ENCODE data around the gene METTL2B. TPM values are rescaled to one million over a fixed set of nuclear protein-coding genes. Genes with fewer than 3 reads are reported as not detected.
A peak's percentile ranks its signal among the peaks of the same experiment; 100 is the strongest.
"Not testable (repeated sequence)": the region's sequence is repeated elsewhere in the genome, so short reads cannot be mapped to it uniquely, and the experiment has no call there.

METTL2B gene
- total RNA-seq, 1 donor from 2014 or later, result 47.5 TPM

DNA sequence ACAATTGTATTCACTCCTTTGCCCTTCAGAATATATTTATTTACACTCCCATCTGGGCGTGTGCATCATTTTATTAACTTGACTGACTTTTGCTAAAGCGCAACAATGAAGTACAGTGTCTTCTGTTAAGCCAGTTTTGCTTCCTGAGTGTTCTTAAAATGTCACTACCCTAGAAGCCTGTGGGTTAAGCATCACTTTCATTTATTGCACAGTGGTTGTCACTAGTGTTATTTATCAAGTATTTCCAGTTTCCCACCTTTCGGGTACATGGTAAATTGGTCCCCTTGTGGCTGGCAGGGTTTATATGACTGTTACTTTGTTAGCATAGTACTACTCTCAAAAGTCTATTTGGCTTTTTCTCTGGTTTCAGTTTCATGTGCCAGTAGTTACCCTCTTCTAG lies 17.6 kb upstream of the METTL2B start:
- H3K4me3 ChIP-seq (ENCODE audit: low read depth, low read length), result no peak overlapping the region
- no peak for DNase-seq (ENCODE audit: low read depth)
- no peaks in the 10 kb centered on the region for H3K27me3 ChIP-seq (ENCODE audit: control insufficient read depth, insufficient read depth, low read length)
- no peak for TF ChIP-seq CTCF (IDR thresholded peaks at IDR 0.05; ENCODE audit: insufficient read depth, low read length, poor library complexity, severe bottlenecking)
- H3K36me3 ChIP-seq (ENCODE audit: control insufficient read depth, insufficient read depth, low read length), result no peaks in the 10 kb centered on the region

- no peak overlapping the region for H3K4me3 ChIP-seq (ENCODE audit: low read depth, low read length)
- H3K27me3 ChIP-seq (ENCODE audit: control insufficient read depth, insufficient read depth, low read length), result no peaks in the 10 kb centered on the region
- peak; percentile 74 for TF ChIP-seq CTCF (IDR thresholded peaks at IDR 0.05; ENCODE audit: insufficient read depth, low read length, poor library complexity, severe bottlenecking)
- no peak for DNase-seq (ENCODE audit: low read depth)
- no peaks in the 10 kb centered on the region for H3K36me3 ChIP-seq (ENCODE audit: control insufficient read depth, insufficient read depth, low read length)
Observed at GRCh38 chr7:128459394-128459878, 17.1 kb upstream of the METTL2B start.

- Histone ChIP-seq H3K27me3 (ENCODE audit: control insufficient read depth, insufficient read depth, low read length) (no peaks in the 10 kb centered on the region), H3K36me3 (ENCODE audit: control insufficient read depth, insufficient read depth, low read length) (no peaks in the 10 kb centered on the region), H3K4me3 (ENCODE audit: low read depth, low read length) (no peak overlapping the region)
- no peak for TF ChIP-seq CTCF (IDR thresholded peaks at IDR 0.05; ENCODE audit: insufficient read depth, low read length, poor library complexity, severe bottlenecking)
- no peak for DNase-seq (ENCODE audit: low read depth)
Observed at GRCh38 chr7:128462460-128462859, 14.1 kb upstream of the METTL2B start.

DNA sequence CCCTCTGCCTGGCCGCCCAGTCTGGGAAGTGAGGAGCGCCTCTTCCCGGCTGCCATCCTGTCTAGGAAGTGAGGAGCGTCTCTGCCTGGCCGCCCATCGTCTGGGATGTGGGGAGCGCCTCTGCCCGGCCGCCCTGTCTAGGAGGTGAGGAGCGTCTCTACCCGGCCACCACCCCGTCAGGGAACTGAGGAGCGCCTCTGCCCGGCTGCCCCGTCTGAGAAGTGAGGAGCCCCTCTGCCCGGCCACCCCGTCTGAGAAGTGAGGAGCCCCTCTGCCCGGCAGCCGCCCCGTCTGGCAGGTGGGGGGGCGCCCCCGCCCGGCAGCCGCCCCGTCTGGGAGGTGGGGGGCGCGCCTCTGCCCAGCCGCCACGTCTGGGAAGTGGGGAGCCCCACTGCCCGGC lies 13.2 kb upstream of the METTL2B start:
- DNase-seq (ENCODE audit: low read depth); H3K36me3 ChIP-seq (ENCODE audit: control insufficient read depth, insufficient read depth, low read length); H3K4me3 ChIP-seq (ENCODE audit: low read depth, low read length); H3K27me3 ChIP-seq (ENCODE audit: control insufficient read depth, insufficient read depth, low read length): not testable (repeated sequence)

- not testable (repeated sequence) for H3K4me3 ChIP-seq (ENCODE audit: low read depth, low read length); H3K36me3 ChIP-seq (ENCODE audit: control insufficient read depth, insufficient read depth, low read length); DNase-seq (ENCODE audit: low read depth); H3K27me3 ChIP-seq (ENCODE audit: control insufficient read depth, insufficient read depth, low read length)
Observed at GRCh38 chr7:128463933-128464332, 12.6 kb upstream of the METTL2B start.

DNA sequence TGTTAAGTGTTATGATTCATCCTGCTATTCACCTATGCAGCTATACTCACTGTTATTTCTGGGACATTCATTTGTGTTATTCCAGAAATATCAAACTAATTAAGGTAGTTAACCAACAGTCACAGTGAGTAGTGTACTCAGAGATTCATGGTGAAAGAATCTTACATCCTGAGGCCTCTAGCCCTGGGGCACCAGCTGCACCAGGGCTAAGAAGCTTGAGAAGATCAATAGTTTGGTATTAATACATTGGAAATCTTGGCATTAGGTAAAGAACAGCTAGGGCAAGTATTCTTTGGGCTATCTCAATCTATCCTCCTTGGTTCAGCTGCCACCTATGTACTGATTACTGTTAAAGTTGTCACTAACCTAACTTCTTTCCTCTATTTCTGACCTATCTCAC lies 9.7 kb upstream of the METTL2B start:
- not testable (repeated sequence) for H3K27me3 ChIP-seq (ENCODE audit: control insufficient read depth, insufficient read depth, low read length); DNase-seq (ENCODE audit: low read depth); H3K4me3 ChIP-seq (ENCODE audit: low read depth, low read length); H3K36me3 ChIP-seq (ENCODE audit: control insufficient read depth, insufficient read depth, low read length)

- not testable (repeated sequence) for DNase-seq (ENCODE audit: low read depth); H3K36me3 ChIP-seq (ENCODE audit: control insufficient read depth, insufficient read depth, low read length); H3K27me3 ChIP-seq (ENCODE audit: control insufficient read depth, insufficient read depth, low read length)
- peak overlapping the region; percentile 84 for H3K4me3 ChIP-seq (ENCODE audit: low read depth, low read length)
Observed at GRCh38 chr7:128477336-128477690, 765 bp downstream of the METTL2B start.

GRCh38 chr7:128479082-128479481 lies 2.5 kb downstream of the METTL2B start:
- H3K36me3 ChIP-seq (ENCODE audit: control insufficient read depth, insufficient read depth, low read length); H3K27me3 ChIP-seq (ENCODE audit: control insufficient read depth, insufficient read depth, low read length); DNase-seq (ENCODE audit: low read depth); H3K4me3 ChIP-seq (ENCODE audit: low read depth, low read length): not testable (repeated sequence)

DNA sequence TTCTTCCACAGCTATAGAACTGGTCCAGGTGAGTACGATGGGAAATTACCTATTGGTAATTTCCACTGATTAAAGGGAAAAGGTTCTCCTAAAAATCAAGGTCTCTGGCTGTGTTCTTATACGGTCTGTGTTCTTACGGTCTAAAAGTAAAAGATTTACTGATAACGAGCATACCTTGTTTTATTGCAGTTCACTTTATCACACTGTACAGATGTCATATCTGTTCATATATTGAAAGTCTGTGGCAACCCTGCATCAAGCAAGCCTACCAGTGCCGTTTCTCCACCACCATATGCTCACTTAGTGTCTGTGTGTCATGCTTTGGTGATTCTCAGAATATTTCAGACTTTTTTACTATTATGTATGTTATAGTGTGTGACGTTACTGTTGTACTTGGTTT lies 11.6 kb downstream of the METTL2B start:
- not testable (repeated sequence) for H3K36me3 ChIP-seq (ENCODE audit: control insufficient read depth, insufficient read depth, low read length); H3K4me3 ChIP-seq (ENCODE audit: low read depth, low read length); H3K27me3 ChIP-seq (ENCODE audit: control insufficient read depth, insufficient read depth, low read length); DNase-seq (ENCODE audit: low read depth)

All from kidney epithelial cell (primary cell).